ENCODE results near the gene TENT4A. TPM values are rescaled to one million over a fixed set of nuclear protein-coding genes. Genes with fewer than 3 reads are reported as not detected.

The TENT4A gene
- total RNA-seq, 1 experiment from 2014 or later: 51.7 TPM

GRCh38 chr5:6758706-6759105 is 45.5 kb downstream of the TENT4A start:
- no peaks in the 10 kb centered on the region for H3K27me3 ChIP-seq (replicated peaks; ENCODE audit: insufficient read depth, low read depth, low read length, poor library complexity)
- no TSS peak for BruUV-seq (replicated peaks)
- CTCF ChIA-PET: no interaction called here

GRCh38 chr5:6759401-6759800 is 46.2 kb downstream of the TENT4A start:
- no peak overlapping the region for H3K4me3 ChIP-seq (ENCODE audit: low read depth, low read length, poor library complexity, severe bottlenecking)
- no peaks in the 10 kb centered on the region for H3K9me3 ChIP-seq (ENCODE audit: low read depth, low read length, poor library complexity, severe bottlenecking)
- intact Hi-C loops (cut with micrococcal nuclease; ENCODE audit: unreplicated experiment): no loop called here
- CTCF ChIA-PET: no interaction called here
- no peaks in the 10 kb centered on the region for H3K27me3 ChIP-seq (replicated peaks; ENCODE audit: insufficient read depth, low read depth, low read length, poor library complexity)
- H3K36me3 ChIP-seq (ENCODE audit: insufficient read depth, low read length, poor library complexity, severe bottlenecking): peaks cover 34% of the 10 kb centered on the region
- BruUV-seq (replicated peaks): no TSS peak
- TF ChIP-seq EZH2 (IDR thresholded peaks at IDR 0.05; ENCODE audit: borderline replicate concordance, low read depth, low read length, poor library complexity, severe bottlenecking) (no peak), CTCF (conservative IDR thresholded peaks at IDR 0.05; ENCODE audit: low read depth, low read length) (no peak)
- POLR2A ChIA-PET (ENCODE audit: low non-redundant PET): no interaction called here
- H3K4me1 ChIP-seq (ENCODE audit: insufficient read depth, low read length, poor library complexity, severe bottlenecking): no peaks in the 10 kb centered on the region
- no peak for DNase-seq (ENCODE audit: low spot score)
- no peak overlapping the region for H3K27ac ChIP-seq (ENCODE audit: low read depth, low read length, poor library complexity, severe bottlenecking)

More at GRCh38 chr5:6758706-6759105, 45.5 kb downstream of the TENT4A start:
- no peak for DNase-seq (ENCODE audit: low spot score)
- no peak for TF ChIP-seq EZH2 (IDR thresholded peaks at IDR 0.05; ENCODE audit: borderline replicate concordance, low read depth, low read length, poor library complexity, severe bottlenecking)
- TF ChIP-seq CTCF (conservative IDR thresholded peaks at IDR 0.05; ENCODE audit: low read depth, low read length): no peak
- intact Hi-C loops (cut with micrococcal nuclease; ENCODE audit: unreplicated experiment): no loop called here
- Histone ChIP-seq H3K36me3 (ENCODE audit: insufficient read depth, low read length, poor library complexity, severe bottlenecking) (peaks cover 38% of the 10 kb centered on the region), H3K4me3 (ENCODE audit: low read depth, low read length, poor library complexity, severe bottlenecking) (no peak overlapping the region), H3K27ac (ENCODE audit: low read depth, low read length, poor library complexity, severe bottlenecking) (no peak overlapping the region), H3K9me3 (ENCODE audit: low read depth, low read length, poor library complexity, severe bottlenecking) (no peaks in the 10 kb centered on the region), H3K4me1 (ENCODE audit: insufficient read depth, low read length, poor library complexity, severe bottlenecking) (no peaks in the 10 kb centered on the region)
- POLR2A ChIA-PET (ENCODE audit: low non-redundant PET): no interaction called here

GRCh38 chr5:6759983-6760382 is 46.8 kb downstream of the TENT4A start:
- H3K27me3 ChIP-seq (replicated peaks; ENCODE audit: insufficient read depth, low read depth, low read length, poor library complexity): no peaks in the 10 kb centered on the region
- intact Hi-C loops (cut with micrococcal nuclease; ENCODE audit: unreplicated experiment): loop anchor here (10.0 kb wide), 2 partner anchors 635 to 995 kb away; partner anchors contain the start of gene ADCY2
- H3K36me3 ChIP-seq (ENCODE audit: insufficient read depth, low read length, poor library complexity, severe bottlenecking): peaks cover 28% of the 10 kb centered on the region
- no peak for DNase-seq (ENCODE audit: low spot score)
- no peak overlapping the region for H3K4me3 ChIP-seq (ENCODE audit: low read depth, low read length, poor library complexity, severe bottlenecking)
- H3K9me3 ChIP-seq (ENCODE audit: low read depth, low read length, poor library complexity, severe bottlenecking): no peaks in the 10 kb centered on the region
- H3K27ac ChIP-seq (ENCODE audit: low read depth, low read length, poor library complexity, severe bottlenecking): no peak overlapping the region
- TF ChIP-seq EZH2 (IDR thresholded peaks at IDR 0.05; ENCODE audit: borderline replicate concordance, low read depth, low read length, poor library complexity, severe bottlenecking) (no peak), CTCF (conservative IDR thresholded peaks at IDR 0.05; ENCODE audit: low read depth, low read length) (no peak)
- ChIA-PET CTCF (no interaction called here), POLR2A (ENCODE audit: low non-redundant PET) (no interaction called here)
- H3K4me1 ChIP-seq (ENCODE audit: insufficient read depth, low read length, poor library complexity, severe bottlenecking): no peaks in the 10 kb centered on the region
- no TSS peak for BruUV-seq (replicated peaks)
